ENCODE measurements around the gene CCDC83.
"Not testable (repeated sequence)": the region's sequence is repeated elsewhere in the genome, so short reads cannot be mapped to it uniquely, and the experiment has no call there.

CCDC83 gene

GRCh38 chr11:85845124-85845631 is 10.0 kb upstream of the CCDC83 start:
- no peak overlapping the region for H3K4me3 ChIP-seq (ENCODE audit: control insufficient read depth, low read depth, low read length)
- no peak for TF ChIP-seq CTCF (IDR thresholded peaks at IDR 0.05; ENCODE audit: control insufficient read depth, insufficient read depth, low read depth, low read length, missing control alignments)
- DNase-seq (ENCODE audit: low read depth): no peak

GRCh38 chr11:85847436-85847835 is 7.7 kb upstream of the CCDC83 start:
- TF ChIP-seq CTCF (IDR thresholded peaks at IDR 0.05; ENCODE audit: control insufficient read depth, insufficient read depth, low read depth, low read length, missing control alignments): no peak
- no peak overlapping the region for H3K4me3 ChIP-seq (ENCODE audit: control insufficient read depth, low read depth, low read length)
- DNase-seq (ENCODE audit: low read depth): no peak

- H3K4me3 ChIP-seq (ENCODE audit: control insufficient read depth, low read depth, low read length): no peak overlapping the region
- TF ChIP-seq CTCF (IDR thresholded peaks at IDR 0.05; ENCODE audit: control insufficient read depth, insufficient read depth, low read depth, low read length, missing control alignments): no peak
- DNase-seq (ENCODE audit: low read depth): no peak
These were observed 7.2 kb upstream of the CCDC83 start for GRCh38 chr11:85848006-85848405.

GRCh38 chr11:85848556-85848955 is 6.6 kb upstream of the CCDC83 start:
- TF ChIP-seq CTCF (IDR thresholded peaks at IDR 0.05; ENCODE audit: control insufficient read depth, insufficient read depth, low read depth, low read length, missing control alignments): no peak
- no peak for DNase-seq (ENCODE audit: low read depth)
- H3K4me3 ChIP-seq (ENCODE audit: control insufficient read depth, low read depth, low read length): no peak overlapping the region

- not testable (repeated sequence) for DNase-seq (ENCODE audit: low read depth)
These were observed 2.4 kb upstream of the CCDC83 start for GRCh38 chr11:85852754-85853153.

GRCh38 chr11:85853541-85853940 is 1.6 kb upstream of the CCDC83 start:
- DNase-seq (ENCODE audit: low read depth); H3K4me3 ChIP-seq (ENCODE audit: control insufficient read depth, low read depth, low read length): not testable (repeated sequence)

More at GRCh38 chr11:85852754-85853153, 2.4 kb upstream of the CCDC83 start:
- H3K4me3 ChIP-seq (ENCODE audit: control insufficient read depth, low read depth, low read length): not testable (repeated sequence)

GRCh38 chr11:85854212-85854556 is 999 bp upstream of the CCDC83 start:
- TF ChIP-seq CTCF (IDR thresholded peaks at IDR 0.05; ENCODE audit: control insufficient read depth, insufficient read depth, low read depth, low read length, missing control alignments): no peak
- DNase-seq (ENCODE audit: low read depth): no peak
- H3K4me3 ChIP-seq (ENCODE audit: control insufficient read depth, low read depth, low read length): peak overlapping the region; percentile 73
